HG03571 (cell line): ENCODE measurements around the gene RABGGTB.
A peak's percentile ranks its signal among the peaks of the same experiment; 100 is the strongest.
"Not testable (repeated sequence)": the region's sequence is repeated elsewhere in the genome, so short reads cannot be mapped to it uniquely, and the experiment has no call there.

Experiments
- ATAC-seq: cut with Tn5 transposase; IDR thresholded peaks from one replicate; pipeline ENCODE4 v1.9.1; 2021; ENCODE audit not compliant: unreplicated experiment

Gene RABGGTB

GRCh38 chr1:75785983-75786853, at the start of gene RABGGTB:
Gene RABGGTB (plus strand): TSS chr1:75786256. CDS start chr1:75786272, 16 bp downstream.
- ATAC-seq: peak; percentile 59

- no peak for ATAC-seq
Measured at GRCh38 chr1:75742047-75742625, 43.9 kb upstream of the RABGGTB start.

GRCh38 chr1:75745276-75745675, 40.8 kb upstream of the RABGGTB start:
- ATAC-seq: peak; percentile 60

- not testable (repeated sequence) for ATAC-seq
Measured at GRCh38 chr1:75757210-75757609, 28.8 kb upstream of the RABGGTB start.

GRCh38 chr1:75758543-75758942, 27.5 kb upstream of the RABGGTB start:
- not testable (repeated sequence) for ATAC-seq

- no peak for ATAC-seq
Measured at GRCh38 chr1:75764057-75764655, 21.9 kb upstream of the RABGGTB start.

GRCh38 chr1:75765697-75766355, 20.2 kb upstream of the RABGGTB start:
- no peak for ATAC-seq

GRCh38 chr1:75768016-75768415, 18.0 kb upstream of the RABGGTB start:
- no peak for ATAC-seq

- ATAC-seq: no peak
Measured at GRCh38 chr1:75770761-75771160, 15.3 kb upstream of the RABGGTB start.

GRCh38 chr1:75771978-75772377, 14.1 kb upstream of the RABGGTB start:
- no peak for ATAC-seq

- not testable (repeated sequence) for ATAC-seq
Measured at GRCh38 chr1:75777812-75778211, 8.2 kb upstream of the RABGGTB start.

- ATAC-seq: not testable (repeated sequence)
Measured at GRCh38 chr1:75778694-75779093, 7.4 kb upstream of the RABGGTB start.

- not testable (repeated sequence) for ATAC-seq
Measured at GRCh38 chr1:75780183-75780582, 5.9 kb upstream of the RABGGTB start.

GRCh38 chr1:75783920-75784319, 2.1 kb upstream of the RABGGTB start:
- ATAC-seq: not testable (repeated sequence)

GRCh38 chr1:75785320-75785982, 605 bp upstream of the RABGGTB start:
- peak; percentile 13 for ATAC-seq

GRCh38 chr1:75786901-75787493, 941 bp downstream of the RABGGTB start:
- no peak for ATAC-seq

- no peak for ATAC-seq
Measured at GRCh38 chr1:75787524-75787923, 1.5 kb downstream of the RABGGTB start.

- no peak for ATAC-seq
Measured at GRCh38 chr1:75789988-75790387, 3.9 kb downstream of the RABGGTB start.

- no peak for ATAC-seq
Measured at GRCh38 chr1:75791022-75791421, 5.0 kb downstream of the RABGGTB start.

- no peak for ATAC-seq
Measured at GRCh38 chr1:75792091-75792490, 6.0 kb downstream of the RABGGTB start.
